DMS153 (cell line): ENCODE results near the gene IRX4.

Source experiments
- DNase-seq: peaks from one replicate; lab custom pipeline; 2025; lab: John Stamatoyannopoulos, UW

The IRX4 gene

DNA sequence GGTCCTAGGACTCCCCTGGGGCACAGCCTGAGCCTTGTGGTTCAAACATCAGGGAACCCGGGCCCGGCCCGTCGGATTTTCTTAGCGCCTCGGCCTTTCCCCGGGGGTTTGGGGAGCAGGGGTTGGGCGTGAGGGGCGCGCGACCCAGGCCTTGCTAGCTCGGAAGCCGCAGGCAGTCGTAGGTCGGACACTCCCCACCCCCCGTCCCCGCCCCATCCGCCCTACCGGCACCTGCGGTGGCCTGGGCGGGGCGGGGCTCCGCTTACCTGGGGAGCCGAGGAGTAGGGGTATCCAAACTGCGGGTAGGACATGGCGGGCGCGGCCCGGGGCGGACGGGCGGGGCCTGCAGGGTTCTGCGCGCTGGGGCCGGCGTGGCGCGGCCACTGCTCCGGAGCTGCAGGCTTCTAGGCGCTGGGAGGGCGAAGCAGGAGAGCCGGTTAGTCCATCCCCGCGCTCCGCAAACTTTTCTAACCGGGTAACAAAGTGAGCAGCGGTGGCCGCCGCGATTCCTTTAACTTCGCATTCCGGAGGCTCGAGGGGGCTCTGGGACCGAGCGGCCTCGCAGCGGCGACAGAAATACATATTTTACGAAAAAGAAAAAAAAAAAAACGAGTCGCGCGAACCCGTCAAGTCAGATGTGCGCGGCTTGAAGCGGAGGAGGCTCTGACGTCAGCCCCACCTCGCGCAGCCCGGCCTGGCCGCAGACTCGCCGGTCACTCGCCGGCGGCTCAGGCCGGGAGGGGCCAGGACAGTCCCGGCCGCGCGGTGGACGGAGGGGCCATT lies at the start of gene IRX4:
Gene IRX4, minus strand, starts transcription at position 589 of the 783 bp plus-strand sequence. Its CDS starts 278 bp downstream, at position 311.
- DNase-seq = no peak

DNA sequence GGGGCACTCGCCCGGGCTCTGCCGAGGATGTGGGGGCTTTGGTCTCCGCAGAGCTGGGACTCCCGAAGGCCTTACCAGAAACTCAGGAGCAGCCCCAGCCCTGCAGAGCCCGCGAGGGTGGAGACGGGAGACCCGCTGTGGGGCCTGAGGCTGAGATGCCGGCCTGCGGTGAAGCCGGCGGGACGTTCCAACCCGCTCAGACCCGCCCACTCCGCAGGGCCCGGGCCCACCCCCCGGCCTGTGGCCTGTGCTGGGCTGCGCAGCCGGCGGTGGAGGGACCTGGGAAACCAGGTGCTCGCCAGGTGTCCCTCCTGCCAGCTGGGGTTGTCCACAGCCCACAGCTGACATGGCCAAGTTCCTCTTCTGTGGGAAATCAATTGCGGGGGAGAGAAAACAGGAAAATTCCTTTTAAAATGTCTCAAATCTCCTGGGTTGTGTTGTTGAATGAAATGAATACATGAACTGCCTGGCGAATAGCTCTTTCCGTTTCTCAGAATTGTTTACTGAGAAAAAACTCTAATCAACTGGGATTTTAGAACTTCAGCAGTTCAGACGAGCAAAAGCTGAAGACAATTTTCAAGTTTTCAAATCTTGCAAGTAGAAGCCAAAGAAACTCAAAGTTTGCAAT lies 49.0 kb upstream of the IRX4 start:
- DNase-seq = peak; percentile 32

DNA sequence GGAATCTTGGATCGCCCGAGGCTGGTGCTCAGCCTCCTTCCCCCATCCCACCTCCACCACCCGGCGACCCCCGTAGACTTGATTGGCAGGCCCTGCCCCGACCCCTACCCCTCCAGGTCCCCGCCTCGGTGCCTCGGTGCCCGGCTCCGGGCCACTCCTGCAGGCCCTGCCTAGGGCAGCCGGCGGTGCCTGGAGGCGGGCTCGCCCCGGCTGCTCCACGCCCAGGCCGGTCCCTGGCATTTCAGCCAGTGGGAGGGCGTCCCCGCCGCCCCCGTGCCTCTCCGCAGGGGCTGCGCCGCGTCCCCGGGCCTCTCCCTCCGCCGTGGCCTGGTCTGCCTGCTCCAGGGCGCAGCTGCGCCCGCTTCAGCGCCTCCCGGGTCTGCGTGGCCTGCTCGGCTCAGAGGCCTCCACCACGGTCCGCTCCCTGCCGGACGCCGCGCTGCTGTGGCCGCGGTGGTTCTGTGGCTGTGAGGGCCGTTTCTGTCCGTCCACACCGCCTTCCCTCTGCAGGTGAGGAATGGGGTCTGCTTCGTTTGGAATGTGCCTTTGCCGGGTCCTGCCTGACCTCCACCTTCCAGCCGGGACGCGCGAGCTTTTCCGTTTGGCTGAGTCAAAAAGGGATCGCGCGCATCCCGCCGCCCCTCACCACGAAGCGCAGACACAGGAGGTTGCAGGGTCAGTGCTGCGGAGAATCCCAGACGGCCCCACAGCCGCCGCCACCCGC lies 48.3 kb upstream of the IRX4 start:
- no peak for DNase-seq

DNA sequence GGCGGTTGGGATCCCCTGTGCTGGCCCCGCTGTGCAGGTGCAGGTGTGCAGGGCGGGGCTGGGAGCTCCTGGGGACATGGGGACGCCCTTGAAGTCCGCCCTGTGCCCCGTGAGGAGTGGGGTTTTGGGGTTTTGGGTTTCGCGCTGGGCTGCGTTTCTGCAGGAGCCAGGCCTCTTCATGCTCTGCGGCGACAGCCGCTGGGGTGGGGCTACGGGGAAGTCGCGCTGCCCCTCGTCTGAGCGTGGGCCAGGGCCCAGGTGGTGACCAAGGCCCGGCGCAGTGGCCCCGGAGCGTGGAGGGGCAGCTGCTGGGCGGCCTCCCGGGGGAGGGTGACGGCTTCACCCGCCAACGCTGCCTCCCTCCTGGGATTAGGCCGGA lies 47.8 kb upstream of the IRX4 start:
- peak; percentile 32 for DNase-seq

DNA sequence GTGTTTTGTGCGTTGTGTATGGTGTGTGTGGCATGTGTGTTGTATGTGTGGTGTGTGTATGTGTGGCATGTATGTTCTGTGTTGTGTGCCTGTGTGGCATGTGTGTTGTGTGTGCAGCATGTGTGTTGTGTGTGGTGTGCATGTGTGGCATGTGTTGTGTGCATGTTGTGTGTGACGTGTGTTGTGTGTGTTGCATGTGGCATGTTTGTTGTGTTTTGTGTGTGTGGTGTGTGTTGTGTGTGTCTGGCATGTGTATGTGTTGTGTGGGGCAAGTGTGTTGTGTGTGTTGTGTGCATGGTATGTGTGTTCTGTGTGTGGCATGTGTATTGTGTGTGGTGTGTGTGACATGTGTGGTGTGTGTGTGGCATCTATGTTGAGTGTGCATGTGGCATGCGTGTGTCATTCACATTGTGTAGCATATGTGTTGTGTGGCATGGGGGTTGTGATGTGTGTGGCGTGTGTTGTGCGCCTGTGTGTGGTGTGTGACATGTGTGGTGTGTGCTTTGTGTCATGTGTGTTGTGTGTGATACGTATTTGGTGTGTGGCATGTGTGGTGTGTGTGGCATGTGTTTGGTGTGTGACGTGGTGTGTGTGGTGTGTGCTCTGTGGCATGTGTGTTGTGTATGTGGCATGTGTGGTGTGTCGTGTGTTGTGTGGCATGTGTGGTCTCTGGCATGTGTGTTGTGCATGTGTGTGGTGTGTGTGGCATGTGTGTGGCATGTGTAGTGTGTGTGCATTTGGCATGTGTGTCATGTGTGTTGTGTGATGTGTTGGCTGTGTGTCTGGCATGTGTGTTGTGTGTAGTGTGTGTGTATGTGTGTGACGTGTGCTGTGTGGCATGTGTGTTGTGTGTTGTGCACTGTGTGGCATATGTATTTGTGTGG lies 46.6 kb upstream of the IRX4 start:
- no peak for DNase-seq

DNA sequence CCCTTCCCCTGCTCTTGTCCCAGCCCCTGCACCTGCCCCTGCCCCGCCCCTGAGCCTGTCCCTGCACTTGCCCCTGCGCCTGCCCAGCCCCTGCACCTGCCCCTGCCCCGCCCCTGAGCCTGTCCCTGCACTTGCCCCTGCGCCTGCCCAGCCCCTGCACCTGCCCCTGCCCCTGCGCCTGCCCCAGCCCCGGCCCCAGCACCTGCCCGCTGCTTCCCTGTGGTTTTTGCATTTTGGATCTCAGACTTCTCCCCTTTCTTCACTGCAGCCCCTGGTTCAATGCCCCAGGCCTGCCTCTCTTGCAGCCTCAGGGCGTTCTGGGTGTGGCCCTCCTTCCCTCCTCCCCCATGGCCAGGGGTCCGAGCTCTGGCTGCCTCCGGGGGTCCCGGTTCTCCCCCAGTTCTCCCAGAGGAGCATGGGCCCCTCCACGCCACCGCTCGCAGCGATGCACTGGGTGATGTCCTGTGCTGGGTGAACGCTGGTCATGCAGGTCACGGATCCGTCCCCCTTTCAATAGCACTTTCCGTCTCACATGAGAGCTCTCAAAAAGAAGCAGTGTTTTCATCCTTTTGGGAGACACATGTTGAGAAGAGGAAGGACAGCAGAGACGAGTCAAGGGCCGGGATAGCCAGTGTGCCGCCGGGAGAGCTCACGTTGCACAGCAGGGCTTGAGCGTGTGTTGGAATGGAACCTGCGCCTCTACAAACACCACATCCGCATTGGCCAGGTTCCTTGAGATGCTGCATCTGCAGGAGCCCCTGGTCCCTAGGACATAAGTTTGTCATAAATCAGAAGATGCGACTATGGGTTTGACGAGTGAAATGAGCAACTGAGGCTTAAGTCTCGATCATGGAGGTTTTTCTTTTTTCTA lies 44.0 kb upstream of the IRX4 start:
- DNase-seq = no peak

DNA sequence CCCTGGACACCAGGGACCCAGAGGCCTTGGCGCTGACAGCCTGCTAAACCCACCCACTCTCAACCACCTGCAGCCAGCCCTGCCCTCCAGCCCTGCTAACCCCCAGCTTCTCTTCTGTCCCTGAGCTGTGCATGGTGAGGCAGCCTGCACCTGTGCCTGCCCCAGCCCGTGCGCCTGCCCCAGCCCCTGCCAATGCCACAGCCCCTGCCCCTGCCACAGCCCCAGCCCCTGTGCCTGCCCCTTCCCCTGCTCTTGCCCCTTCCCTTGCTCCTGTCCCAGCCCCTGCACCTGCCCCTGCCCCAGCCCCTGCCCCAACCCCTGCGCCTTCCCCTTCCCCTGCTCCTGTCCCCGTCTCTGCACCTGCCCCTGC lies 43.3 kb upstream of the IRX4 start:
- DNase-seq = no peak

DNA sequence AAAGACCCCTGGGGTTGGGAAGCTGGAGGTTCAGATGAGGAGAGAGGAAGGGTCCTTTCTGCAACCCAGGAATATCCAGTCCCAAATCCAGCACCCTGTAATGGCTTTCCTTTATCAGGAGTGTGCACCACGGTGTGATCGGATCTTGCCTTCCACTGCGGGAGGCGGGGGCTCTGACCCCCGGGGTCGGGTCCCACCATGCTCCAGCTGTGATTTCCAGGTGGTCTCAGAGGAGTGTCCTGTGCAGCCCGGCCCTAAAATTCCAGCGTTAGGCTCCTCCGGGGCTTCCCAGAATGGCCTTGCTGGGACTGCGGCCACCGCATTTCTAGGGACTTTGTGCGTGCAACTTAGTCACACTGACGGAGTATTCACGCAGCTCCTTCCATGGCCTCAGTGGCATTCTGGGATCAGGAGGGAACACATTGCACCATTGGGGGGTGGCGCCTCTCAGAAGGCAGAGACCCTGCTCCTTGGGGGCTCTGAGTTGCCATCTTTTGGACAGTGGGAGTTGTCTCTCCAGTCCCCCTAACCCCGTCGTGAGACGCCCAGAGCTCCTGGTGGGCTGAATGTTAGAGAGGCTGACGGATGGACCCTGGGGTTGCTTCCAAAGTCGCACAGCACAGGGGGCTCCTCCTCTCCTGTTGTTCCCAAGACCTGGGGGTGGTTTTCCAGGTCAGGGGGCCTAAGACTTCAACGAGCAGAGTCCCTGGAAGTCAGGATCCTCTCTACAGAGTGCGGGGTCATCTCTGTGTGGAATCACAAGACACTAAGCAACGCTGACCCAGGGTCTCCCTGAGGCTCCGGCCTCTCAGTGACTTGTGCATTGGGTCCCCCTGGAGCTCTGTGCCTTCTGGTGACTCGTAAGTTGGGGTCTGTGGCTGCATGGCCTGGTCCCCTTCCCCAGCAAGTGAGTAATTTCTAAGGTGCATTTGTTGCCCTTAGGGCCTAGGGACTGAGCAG lies 42.7 kb upstream of the IRX4 start:
- DNase-seq = no peak

DNA sequence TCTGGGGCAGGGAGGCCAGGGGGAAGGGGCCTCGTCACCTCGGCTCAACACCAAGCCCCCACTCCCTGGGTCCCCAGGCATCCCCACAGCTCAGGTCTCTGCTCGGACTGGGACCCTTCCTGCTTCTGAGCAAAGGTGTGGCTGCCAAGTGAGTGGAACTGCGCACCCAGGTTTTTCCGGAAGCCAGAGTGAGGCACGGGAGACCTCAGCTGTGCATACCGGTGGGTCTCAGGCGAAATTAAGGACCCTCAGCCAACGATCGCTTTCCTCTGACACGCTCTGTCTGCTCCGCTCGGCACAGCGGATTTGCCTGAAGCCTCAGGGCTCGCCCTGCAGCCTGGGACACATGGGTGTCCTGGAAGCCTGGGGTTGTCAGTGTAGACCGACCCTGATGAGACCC lies 41.0 kb upstream of the IRX4 start:
- DNase-seq = no peak

DNA sequence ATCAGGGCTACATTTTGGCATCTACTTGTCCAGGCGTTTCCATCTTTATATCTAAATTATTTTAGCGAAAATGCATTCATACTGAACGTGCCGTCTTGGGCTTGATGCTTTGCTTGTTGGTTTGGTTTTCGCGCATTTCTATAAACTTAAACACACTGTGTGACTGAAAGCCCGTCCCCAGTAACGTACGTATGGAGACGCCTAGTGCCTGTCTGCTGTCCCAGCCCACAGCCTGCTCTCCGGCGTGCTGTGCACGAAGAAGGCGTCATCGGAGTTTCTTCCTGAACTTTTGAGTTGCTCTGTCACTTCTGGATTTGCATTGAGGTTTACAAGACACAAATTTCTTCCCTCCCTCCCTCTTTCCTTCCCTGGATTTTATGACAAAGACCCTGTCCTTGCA lies 40.6 kb upstream of the IRX4 start:
- no peak for DNase-seq

DNA sequence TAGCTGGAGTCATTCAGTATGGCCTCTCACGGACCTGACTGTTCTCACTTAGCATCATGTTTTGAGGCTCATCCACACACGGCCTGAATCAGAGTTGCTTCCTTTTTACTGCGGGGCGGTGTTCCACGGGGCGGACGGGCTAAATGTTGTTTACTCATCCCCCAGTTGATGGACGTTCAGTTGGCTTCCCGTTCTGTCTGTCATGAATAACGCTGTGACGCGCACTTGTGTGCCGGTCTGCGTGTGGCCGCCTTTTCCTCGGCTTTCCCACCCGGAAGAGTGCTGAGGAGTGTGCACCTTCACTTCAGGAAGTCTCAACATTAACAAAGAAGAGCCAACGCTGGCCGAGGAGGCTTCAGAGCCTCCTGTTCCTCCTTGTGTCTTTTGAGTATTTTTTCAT lies 39.0 kb upstream of the IRX4 start:
- DNase-seq = no peak

DNA sequence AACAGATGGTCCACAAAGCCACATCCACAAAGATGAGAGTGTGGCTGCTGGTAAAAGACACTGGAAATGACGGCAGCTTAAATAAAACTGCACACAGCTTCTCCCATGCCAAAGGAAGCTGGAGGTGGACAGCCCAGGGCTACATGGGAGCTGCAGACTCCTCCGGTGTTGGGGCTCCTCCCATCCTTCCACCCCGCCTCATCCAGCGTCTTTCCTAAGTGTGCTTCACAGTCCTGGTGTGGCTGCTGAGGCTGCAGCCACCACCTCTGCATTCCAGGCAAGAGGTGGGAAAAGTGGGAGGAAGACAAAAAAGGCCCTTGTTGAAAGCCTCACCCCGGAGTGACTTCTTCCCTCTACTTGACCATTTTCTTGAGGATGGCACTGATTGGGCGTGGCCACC lies 37.0 kb upstream of the IRX4 start:
- DNase-seq = no peak

DNA sequence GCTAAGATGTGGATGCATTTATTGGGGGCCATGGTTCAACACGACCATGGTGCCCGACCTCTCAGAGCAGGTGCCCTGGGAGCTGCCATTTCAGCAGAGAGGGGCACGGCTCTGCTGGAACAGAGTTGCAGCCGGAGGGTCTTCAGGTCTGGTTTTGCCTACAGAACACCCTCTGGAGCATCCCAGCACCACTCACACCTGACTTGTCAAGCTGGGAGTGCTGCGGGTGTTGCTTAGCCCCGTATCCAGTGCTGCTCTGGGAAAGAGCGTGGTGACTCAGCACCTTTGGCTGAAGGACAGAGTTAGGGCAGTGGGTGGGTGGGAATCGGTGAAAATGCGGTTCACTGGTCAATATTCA lies 36.5 kb upstream of the IRX4 start:
- DNase-seq = no peak

DNA sequence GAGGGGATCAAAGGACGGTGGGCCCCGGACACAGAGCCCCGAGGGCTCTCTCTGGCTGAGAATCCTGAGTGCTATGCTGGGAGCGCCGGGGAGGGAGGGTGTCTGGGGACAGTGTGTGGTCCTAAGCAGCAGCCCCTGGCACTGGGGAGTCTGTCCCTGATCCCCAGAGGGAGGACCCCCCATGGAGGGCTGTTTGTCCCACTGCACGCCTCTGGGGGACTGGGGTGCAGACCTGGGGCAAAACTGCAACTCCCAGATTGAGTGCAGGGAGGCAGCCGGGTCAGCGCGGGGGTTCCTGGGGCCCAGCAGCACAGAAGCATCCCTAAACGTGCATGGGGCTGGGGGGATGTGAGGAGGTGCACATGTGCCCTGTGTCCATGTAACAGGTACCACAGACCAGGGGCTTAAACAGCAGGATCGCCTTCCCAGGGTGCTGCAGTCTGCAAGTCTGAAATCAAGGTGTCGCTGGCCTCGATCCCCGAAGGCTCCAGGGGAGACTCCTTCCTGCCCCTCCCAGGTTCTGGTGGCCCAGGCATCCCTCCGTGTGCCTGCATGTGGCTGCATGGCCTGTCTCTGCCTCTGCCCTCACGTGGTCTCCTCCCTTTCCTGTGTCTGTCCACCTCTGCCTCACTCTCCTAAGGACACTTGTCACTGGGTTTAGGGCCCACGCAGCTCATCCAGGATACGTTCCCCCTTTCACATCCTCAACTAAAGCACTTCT lies 35.9 kb upstream of the IRX4 start:
- DNase-seq = no peak

DNA sequence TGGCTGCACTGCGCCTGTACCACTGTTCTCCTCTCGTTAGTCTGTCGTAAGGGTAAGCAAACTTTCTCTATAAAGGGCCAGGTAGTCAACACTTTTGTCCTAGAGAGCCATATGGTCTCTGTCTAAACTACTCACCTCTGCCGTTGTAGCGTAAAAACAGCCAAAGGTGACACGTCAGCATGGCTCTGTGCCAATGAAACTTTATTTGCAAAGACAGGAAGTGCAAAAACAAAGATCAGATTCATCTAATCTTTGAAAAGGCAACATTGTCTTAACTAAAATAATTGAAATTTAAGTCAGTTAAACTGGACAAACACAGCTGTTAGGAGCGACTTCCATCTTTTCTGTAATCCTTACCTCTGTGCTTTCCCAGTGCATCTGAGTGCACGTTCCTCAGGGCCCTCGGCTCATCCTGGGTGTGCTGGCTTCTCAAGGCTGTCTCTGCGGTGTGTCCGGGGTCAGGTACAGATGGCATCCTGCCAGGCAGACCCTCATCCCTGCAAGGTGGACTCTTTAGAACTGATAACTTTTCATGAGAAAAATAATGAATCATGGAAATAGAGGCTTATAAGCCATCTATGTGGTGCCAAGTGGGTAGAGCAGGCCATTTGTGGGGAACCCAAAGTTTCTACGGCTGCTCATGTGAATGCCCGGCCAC lies 35.2 kb upstream of the IRX4 start:
- DNase-seq = peak; percentile 80

DNA sequence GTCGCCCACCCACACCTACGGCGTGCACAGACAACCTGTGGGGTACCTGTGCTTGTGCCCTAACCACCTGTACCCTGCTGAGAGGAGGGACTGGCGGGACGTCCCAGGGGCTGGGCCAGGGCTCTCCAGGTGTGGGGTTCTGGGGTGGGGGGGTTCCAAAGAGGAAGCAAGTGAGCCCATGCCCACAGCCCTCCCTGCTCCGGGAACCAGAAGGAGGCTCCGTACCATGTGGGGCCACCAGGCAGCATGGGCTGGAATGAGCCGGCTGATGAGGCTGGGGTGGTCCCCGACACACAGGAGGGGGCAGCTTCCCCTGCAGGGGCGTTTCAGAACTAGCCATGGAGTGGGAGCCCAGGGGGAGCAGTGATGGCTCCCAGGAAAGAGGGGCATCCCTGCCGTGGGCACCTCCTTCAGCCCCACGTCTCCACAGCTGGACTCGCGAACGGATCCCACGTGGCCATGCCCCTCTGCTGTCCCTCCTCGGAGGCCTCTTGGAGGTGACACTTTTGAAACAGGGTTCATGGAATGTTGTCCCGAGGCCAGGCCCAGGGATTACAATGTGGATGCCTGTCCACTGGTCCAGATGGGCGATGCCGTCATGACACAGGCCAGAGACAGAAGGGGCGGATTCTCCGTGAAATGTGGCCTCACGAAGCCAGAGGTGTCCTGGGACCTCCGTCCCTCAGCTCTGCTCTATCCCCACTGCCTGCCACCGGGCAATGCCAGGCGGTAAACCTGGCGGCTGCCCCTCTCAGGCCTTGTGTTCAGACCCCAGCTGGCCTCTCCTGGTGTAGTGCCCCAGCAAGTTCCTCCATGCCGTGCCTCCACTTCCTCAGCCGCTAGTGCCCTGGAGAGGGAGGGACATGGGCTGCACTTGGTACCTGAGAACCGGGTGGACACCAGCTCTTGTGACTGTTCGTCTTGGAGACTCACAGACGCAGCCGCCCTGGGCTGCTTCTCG lies 33.6 kb upstream of the IRX4 start:
- no peak for DNase-seq

DNA sequence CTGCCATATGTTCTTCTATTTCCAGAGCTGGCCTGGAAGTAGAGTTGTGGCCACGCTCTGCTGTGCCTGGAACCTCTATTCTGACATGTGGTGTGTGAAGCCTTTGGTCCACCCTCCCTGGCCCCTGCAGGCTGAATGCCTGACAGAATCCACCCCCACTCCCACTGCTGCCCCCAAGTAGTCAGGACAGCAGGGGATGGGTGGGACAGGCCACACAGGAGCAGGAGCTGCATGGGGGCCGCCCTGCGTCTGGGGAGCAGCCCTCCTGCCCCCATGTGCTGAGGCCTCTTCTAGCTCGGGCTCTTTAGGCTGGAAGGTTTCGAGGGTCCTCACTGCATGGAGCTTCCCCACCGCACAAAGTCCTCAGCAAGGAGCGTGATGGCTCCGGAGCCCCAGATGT lies 32.6 kb upstream of the IRX4 start:
- DNase-seq = no peak

DNA sequence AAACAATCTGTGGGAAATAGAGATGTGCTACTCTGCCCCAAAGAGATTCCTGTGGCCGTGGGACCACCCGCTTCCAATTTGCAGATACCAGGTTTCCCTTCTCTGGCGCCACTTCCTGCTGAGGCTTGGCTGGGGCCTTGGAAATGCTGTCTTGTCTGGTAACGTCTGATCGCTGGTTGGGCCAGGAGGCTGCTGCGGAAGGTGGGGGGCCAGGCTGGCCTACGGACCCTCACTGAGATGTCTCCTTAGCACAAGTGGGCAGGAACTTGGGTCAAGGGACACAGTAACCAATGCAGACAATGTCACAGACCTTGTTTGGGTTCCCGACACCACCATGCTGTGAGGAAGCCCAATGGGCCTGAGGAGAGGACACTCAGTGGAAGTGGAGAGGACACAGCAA lies 31.7 kb upstream of the IRX4 start:
- DNase-seq = no peak
